ENCODE data around the gene CCDC178.
"Not testable (repeated sequence)": the region's sequence is repeated elsewhere in the genome, so short reads cannot be mapped to it uniquely, and the experiment has no call there.

The CCDC178 gene

GRCh38 chr18:33355756-33356155 is 84.8 kb downstream of the CCDC178 start:
- no peak for DNase-seq

GRCh38 chr18:33355263-33355662 is 85.3 kb downstream of the CCDC178 start:
- DNase-seq: no peak

DNA sequence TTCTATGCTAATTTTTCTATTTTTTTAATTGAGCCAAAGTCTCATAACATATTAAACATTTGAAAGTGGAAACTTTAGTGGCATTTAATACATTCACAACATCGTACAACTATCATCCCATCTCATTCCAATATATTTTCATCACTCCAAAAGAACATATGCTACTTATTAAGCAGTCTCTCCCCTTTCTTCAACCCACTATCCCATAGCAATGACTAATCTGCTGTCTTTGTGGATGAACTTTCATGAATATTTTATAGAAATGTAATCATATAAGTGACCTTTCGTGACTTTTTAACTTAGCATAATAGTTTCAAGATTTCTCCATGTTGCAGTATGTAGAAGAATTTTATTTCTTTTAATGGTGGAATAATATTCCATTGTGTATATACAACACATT is 90.3 kb downstream of the CCDC178 start:
- DNase-seq: no peak

DNA sequence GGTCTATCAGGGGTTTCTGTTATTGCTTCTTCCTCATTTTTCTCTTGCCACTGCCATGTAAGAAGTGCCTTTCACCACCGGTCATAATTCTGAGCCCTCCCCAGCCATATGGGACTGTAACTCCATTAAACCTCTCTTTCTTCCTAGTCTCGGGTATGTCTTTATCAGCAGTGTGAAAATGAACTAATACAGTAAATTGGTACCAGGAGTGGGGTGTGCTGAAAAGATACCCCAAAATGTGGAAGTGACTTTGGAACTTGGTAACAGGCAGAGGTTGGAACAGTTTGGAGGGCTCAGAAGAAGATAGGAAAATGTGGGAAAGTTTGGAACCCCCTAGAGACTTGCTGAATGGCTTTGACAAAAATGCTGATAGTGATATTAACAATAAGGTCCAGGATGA is 100.8 kb downstream of the CCDC178 start:
- DNase-seq: not testable (repeated sequence)

DNA sequence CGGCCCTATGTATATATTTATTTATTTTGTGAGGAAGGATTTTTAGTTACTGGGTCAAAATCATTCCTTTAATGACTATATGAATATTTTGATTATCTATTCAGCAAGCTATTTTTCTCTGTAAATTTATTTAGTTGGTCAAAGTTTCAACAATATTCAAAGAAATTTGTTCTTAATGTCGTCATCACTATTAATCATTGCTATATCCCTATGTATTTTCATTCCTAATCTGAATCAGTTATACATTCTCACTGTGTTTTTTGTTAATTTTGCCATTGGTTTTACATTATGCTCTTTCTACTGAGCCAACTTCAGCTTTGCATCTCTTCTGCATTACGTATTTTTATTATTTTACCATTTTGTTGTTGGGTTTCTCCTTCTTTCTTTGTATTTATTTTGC is 105.7 kb downstream of the CCDC178 start:
- no peak for DNase-seq

DNA sequence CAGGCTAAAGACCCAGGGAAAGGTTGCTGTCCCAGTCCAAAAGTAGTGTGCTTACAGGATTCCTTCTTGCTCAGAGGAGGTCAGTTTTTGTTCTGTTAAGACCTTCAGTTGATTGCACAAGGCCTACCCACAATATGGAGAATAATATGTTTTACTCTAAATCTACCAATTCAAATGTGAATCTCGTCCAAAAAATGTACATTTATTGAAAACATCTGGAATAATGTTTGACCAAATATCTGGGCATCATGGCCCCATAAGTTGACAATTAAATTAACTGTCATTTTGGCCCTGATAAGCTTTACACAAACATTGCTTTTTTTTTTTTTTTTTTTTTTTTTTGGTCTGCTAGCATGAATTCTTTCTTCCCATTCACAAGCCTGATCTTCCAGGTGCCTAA is 109.8 kb downstream of the CCDC178 start:
- DNase-seq: no peak

GRCh38 chr18:33326975-33327374 is 113.5 kb downstream of the CCDC178 start:
- DNase-seq: no peak

DNA sequence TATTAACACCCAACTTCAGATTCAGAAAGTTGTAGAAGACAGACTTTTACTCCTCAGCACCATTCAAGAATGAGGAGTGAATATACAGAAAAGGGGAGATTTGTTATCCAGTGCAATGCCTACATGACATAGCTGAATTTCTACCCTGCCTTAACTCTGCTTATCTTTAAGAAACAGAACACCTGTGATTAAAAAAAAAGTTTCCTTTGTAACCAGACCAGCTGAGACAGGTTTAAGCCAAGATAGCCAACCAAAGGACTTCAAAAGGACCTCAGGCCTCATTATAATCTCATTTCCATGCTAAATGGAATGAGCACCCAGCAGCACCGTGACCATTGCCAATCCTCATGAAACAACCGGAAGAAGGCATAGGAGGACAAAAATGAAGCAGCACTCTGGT is 122.9 kb downstream of the CCDC178 start:
- no peak for DNase-seq

- DNase-seq: no peak
Measured at GRCh38 chr18:33316146-33316587, 124.4 kb downstream of the CCDC178 start.

DNA sequence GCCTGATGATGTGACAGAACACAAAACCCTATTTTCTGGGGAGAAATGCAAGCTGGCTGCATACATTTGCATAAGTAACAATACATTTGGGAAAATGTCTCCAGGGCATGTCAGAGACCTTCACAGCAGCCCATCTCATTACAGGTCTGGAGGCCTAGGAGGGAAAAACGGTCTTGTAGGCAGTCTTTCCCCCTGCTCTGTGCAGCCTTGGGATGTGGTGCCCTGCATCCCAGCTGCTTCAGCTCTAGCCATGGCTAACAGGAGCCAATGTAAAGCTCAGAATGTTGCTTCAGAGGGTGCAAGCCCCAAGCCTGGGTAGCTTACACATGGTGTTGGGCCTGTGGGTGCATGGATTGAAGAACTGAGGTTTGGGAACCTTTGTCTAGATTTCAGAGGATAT is 133.0 kb downstream of the CCDC178 start:
- no peak for DNase-seq

DNA sequence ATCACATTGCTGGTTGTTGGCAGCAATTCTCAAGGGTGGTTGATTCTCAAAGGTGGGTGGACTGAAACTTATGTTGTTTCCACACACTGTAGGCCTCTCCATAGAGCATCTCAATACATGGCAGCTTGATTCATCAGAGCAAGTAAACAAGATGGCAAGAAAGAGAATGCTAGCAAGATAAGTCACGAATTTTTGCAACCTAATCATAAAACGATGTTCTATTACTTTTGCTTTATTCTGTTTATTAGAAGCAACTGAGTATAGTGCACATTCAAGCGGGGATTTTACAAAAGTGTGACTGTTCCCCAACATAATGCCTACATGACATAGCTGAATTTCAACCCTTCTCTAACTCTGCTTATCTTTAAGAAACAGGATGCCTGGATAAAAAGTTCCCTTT is 136.2 kb downstream of the CCDC178 start:
- DNase-seq: no peak

DNA sequence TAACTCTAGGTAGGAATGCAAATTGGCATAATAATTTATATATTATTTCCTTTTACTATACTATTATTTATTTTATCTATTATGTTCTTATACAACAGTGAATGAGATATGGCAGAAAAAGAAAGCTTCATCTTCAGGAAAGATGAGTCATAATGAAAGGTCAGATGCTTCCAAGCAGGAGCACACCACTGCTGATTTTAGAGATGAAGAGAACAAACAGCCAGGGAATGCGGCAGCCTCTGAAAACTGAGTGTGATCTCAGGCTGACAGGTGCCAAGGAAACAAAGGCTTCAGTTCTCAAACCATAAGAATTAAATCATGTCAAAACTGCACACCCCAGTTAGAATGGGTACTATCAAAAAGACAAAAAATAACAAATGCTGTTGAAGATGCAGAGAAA is 149.0 kb downstream of the CCDC178 start:
- DNase-seq: no peak

DNA sequence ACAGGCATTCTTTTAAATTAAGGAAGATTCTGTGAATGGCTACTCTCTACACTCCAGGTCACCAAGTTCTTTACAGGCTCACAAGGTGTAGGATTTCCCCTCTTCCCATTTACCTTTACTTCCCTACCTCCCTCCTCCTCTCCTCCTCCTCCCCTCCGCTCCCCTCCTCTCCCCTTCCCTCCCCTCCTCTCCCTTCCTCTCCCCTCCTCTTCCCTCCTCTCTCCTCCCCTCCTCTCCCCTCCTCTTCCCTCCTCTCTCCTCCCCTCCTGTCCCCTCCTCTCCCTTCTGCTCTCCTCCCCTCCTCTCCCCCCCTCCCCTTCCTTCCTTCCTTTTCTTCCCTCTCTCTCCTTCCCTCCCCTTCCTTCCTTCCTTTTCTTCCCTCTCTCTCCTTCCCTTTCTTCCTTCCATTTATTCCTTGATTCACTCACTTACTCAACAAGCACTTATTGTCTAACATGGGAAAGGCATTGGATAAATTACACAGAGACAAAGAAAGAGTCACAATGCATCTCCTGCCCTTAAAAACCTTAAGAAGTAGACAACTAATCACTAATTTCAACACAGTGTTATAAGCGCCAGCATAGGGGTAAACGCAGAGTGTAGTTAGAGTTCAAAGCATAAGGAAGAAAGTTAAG is 152.3 kb downstream of the CCDC178 start:
- DNase-seq: no peak

DNA sequence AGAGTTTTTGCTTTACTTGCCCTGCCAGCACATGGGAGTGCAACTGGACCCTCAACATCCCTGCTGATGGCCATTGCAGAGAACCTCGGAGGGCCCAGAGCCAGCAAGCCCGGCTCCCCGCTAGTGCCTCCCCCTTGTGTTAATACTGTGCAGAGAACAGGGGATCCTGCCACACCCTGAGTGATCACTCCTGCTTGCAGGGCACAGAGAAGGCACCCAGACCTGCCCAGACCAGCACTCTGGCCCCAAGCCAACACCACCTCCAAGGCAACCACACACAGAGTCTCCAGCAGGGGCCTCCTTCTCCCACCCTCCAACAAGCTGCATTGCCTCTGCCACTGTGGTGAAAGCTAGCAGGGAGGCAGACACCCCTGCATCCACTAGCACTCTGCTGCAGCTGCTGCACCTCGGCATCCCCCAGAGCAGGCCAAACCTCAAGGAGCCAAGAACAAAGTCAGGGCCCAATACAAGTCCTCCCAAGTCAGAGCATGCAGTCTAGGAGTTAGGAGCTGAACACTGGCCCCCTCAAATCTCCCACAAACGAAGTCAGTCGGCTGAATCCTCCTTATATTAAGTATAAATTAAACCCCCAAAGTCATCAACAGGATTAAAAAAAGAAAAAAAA is 157.7 kb downstream of the CCDC178 start:
- no peak for DNase-seq

- no peak for DNase-seq
Measured at GRCh38 chr18:33282142-33282541, 158.4 kb downstream of the CCDC178 start.

- DNase-seq: no peak
Measured at GRCh38 chr18:33277431-33277830, 163.1 kb downstream of the CCDC178 start.

DNA sequence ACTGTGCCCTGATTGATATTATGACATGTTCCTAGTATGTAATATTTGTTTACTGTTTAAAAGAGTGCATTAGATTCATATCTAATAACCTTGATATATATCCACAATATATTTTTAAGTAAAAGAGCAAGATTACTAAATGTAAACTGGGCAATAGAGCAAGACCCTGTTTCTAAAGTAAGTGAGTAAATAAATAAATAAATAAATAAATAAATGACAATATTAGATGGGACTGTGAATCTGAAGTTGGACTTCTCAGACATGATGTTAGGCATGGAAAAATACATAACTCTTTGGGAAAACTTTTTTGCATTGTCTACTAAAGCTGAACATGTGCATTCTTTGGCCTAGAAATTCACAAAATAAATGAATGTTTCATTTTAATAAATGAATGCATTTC is 164.7 kb downstream of the CCDC178 start:
- no peak for DNase-seq

GRCh38 chr18:33270297-33270696 is 170.2 kb downstream of the CCDC178 start:
- DNase-seq: no peak

GRCh38 chr18:33269223-33269622 is 171.3 kb downstream of the CCDC178 start:
- no peak for DNase-seq

GRCh38 chr18:33264566-33264965 is 176.0 kb downstream of the CCDC178 start:
- no peak for DNase-seq

DNA sequence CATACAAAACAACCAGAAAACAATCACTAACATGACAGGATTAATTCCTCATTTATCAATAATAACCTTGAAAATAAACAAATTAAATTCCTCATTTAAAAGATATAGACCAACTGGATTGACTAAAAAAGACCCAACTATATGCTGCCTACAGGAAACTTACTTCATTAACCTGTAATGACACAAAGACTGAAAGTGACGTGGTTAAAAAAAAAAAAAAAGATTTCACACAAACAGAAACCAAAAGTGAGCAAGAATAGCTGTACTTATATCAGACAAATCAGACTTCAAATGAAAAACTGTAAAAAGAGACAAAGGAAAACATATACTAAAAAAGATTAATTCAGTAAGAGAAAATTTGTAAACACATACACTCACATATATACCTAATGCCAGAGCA is 201.2 kb downstream of the CCDC178 start:
- DNase-seq: no peak

- DNase-seq: no peak
Measured at GRCh38 chr18:33232318-33232626, 208.2 kb downstream of the CCDC178 start.

- peak; percentile 2 to 28 for DNase-seq
Measured at GRCh38 chr18:33231474-33232317, 208.8 kb downstream of the CCDC178 start.

DNA sequence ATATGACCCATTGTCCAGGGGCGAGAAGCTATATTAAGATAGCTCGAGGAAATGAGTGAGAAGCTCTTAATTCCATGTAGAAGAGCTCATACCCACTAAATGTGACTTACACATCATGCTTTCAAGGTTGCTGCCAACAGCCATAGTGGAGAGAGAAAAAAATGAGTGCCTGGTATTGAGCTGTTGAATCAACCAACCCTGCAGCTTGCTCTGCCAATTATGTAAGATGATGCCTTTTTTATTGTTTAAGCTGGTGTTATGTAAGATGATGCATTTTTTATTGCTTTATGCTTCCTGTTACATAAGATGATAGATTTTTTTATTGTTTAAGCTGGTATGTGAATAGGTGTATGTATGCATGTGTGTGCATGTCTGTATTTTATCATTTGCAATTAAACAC is 228.2 kb downstream of the CCDC178 start:
- DNase-seq: no peak
